T-cell (primary cell): ENCODE data around the gene ZDHHC14. TPM values are rescaled to one million over a fixed set of nuclear protein-coding genes. Genes with fewer than 3 reads are reported as not detected.

ENCODE experiments used
- ATAC-seq, 4 experiments: fragments of 200-7000 bp in 3 of 4; fragments of 150-1000 bp in 1 of 4; cut with Tn5 transposase; replicated peaks in 1 of 4; 1 replicate in 3 of 4; 2 replicates in 1 of 4; pipeline ENCODE4 v1.10.0; 2021; ENCODE audit warnings: moderate library complexity in 3 of 4, mild to moderate bottlenecking in 2 of 4, moderate number of reproducible peaks in 1 of 4
- CTCF ChIA-PET, 2 donors: fragments of 300-600 bp; sonication (Branson Sonifier 250); formaldehyde crosslinking; loops; one replicate each; lab custom pipeline; 2022; ENCODE audit warnings: antibody characterized with exemption in 2 of 2; lab: Charles Lee
- POLR2A ChIA-PET, 2 donors: fragments of 300-600 bp; sonication (Branson Sonifier 250); formaldehyde crosslinking; loops; one replicate each; lab custom pipeline; 2022; ENCODE audit warnings: antibody characterized with exemption in 2 of 2; lab: Charles Lee
- DNase-seq, 35 experiments: peaks; one replicate each; pipeline versions ENCODE4 v3.0.0 to v3.0.0-alpha.2; 2013 to 2023
- H3K27ac ChIP-seq: one replicate; pipeline ENCODE4 v1.5.1; 2013; ENCODE audit warnings: low read length
- H3K27me3 ChIP-seq, 2 experiments: replicated peaks in 1 of 2; 1 replicate in 1 of 2; 2 replicates in 1 of 2; pipeline versions ENCODE4 v1.6.1 to v1.7.0; 2013; ENCODE audit warnings: low read length in 1 of 2, mixed read lengths in 1 of 2; ENCODE audit not compliant: control insufficient read depth in 2 of 2, insufficient read depth in 2 of 2; ENCODE audit errors: extremely low read depth in 1 of 2
- H3K36me3 ChIP-seq, 2 donors: 1 replicate in 1 of 2; 2 replicates in 1 of 2; pipeline versions ENCODE4 v1.6.1 to v1.7.0; 2013; ENCODE audit warnings: low read length in 1 of 2; ENCODE audit not compliant: control insufficient read depth in 2 of 2, insufficient read depth in 1 of 2; ENCODE audit errors: extremely low read depth in 1 of 2
- H3K4me1 ChIP-seq, 2 experiments: 1 replicate in 1 of 2; 2 replicates in 1 of 2; pipeline versions ENCODE4 v1.6.1 to v1.7.0; 2013; ENCODE audit warnings: low read length in 2 of 2, mixed read lengths in 1 of 2; ENCODE audit not compliant: insufficient read depth in 2 of 2, control insufficient read depth in 1 of 2; ENCODE audit errors: extremely low read depth in 1 of 2
- H3K4me3 ChIP-seq, 2 donors: 1 replicate in 1 of 2; 2 replicates in 1 of 2; pipeline versions ENCODE4 v1.5.1 to v1.7.0; 2013; ENCODE audit warnings: mild to moderate bottlenecking in 2 of 2, low read length in 1 of 2, moderate library complexity in 1 of 2; ENCODE audit not compliant: control insufficient read depth in 1 of 2; ENCODE audit errors: extremely low read depth in 1 of 2
- H3K9me3 ChIP-seq: 2 replicates; pipeline ENCODE4 v1.7.0; 2013
- H3K27ac Mint-ChIP-seq, 2 donors: one replicate each; pipeline ENCODE4 v1.8.0; 2020 to 2021; ENCODE audit warnings: mild to moderate bottlenecking in 2 of 2, mixed read lengths in 2 of 2
- H3K27me3 Mint-ChIP-seq, 2 donors: one replicate each; pipeline ENCODE4 v1.8.0; 2021 to 2022; ENCODE audit warnings: mixed read lengths in 2 of 2
- H3K36me3 Mint-ChIP-seq: one replicate; pipeline ENCODE4 v1.8.0; 2021; ENCODE audit warnings: mixed read lengths
- H3K4me1 Mint-ChIP-seq, 3 donors: one replicate each; pipeline ENCODE4 v1.8.0; 2020 to 2022; ENCODE audit warnings: mixed read lengths in 3 of 3, mild to moderate bottlenecking in 1 of 3
- H3K4me3 Mint-ChIP-seq, 3 donors: one replicate each; pipeline ENCODE4 v1.8.0; 2020 to 2022; ENCODE audit warnings: mild to moderate bottlenecking in 3 of 3, mixed read lengths in 3 of 3, moderate library complexity in 3 of 3
- H3K9me3 Mint-ChIP-seq, 3 donors: one replicate each; pipeline ENCODE4 v1.8.0; 2020 to 2022; ENCODE audit warnings: mixed read lengths in 3 of 3
- WGBS: methylation state at CpG from one replicate; pipeline ENCODE4 v1.1.5; 2013; ENCODE audit warnings: missing lambda C conversion rate; ENCODE audit not compliant: insufficient coverage; 5-methylcytosine and 5-hydroxymethylcytosine counted together
- total RNA-seq, 35 experiments: library from RNA in 6 of 35; stranded (reverse) in 6 of 35; fragments of 120-200 nt in 1 of 35; gene quantifications; one replicate each; pipeline versions ENCODE4 v1.2.1 to v1.2.4 and lab custom pipeline; 2013 to 2026

ZDHHC14 gene
- total RNA-seq, 5 donors from 2014 or later (not counting 1 experiment from before 2014, with no cell fraction given), result 2.1 to 3.7 (median 2.6) TPM

GRCh38 chr6:157447735-157448134 lies 66.7 kb downstream of the ZDHHC14 start:
- Mint-ChIP-seq H3K9me3 (peaks cover 0 to 5% (median 3%) of the 10 kb centered on the region in 3 donors), H3K4me1 (peaks cover 0 to 7% (median 0%) of the 10 kb centered on the region in 3 donors), H3K27me3 (no peaks in the 10 kb centered on the region), H3K36me3 (peaks cover under 1% of the 10 kb centered on the region), H3K4me3 (no peak overlapping the region), H3K27ac (no peak overlapping the region)
- Histone ChIP-seq H3K4me3 (no peak overlapping the region), H3K36me3 (no peaks in the 10 kb centered on the region), H3K9me3 (no peaks in the 10 kb centered on the region), H3K27me3 (no peaks in the 10 kb centered on the region), H3K4me1 (no peaks in the 10 kb centered on the region), H3K27ac (no peak overlapping the region)
- WGBS, result 100% methylated on average over 1 of the region's 3 CpGs
- DNase-seq, result no peak
- POLR2A ChIA-PET, result interaction anchor here in 1 of 2 donors (0.6 kb wide), 1 partner anchor 167 kb away, joined by 3 read pairs; no protein-coding TSS in a partner anchor
- CTCF ChIA-PET, result interaction anchor here in 1 of 2 donors (0.5 kb wide), 1 partner anchor 13 kb away, joined by 3 read pairs; no protein-coding TSS in a partner anchor
- no peak for ATAC-seq

- Histone ChIP-seq H3K27ac (no peak overlapping the region), H3K27me3 (no peaks in the 10 kb centered on the region), H3K9me3 (no peaks in the 10 kb centered on the region), H3K4me3 (no peak overlapping the region), H3K4me1 (no peaks in the 10 kb centered on the region), H3K36me3 (no peaks in the 10 kb centered on the region)
- POLR2A ChIA-PET, result no interaction called here
- H3K36me3 Mint-ChIP-seq, result no peaks in the 10 kb centered on the region
- ATAC-seq (no peak), DNase-seq (no peak)
- H3K4me3 Mint-ChIP-seq, result no peak overlapping the region
- H3K27me3 Mint-ChIP-seq, result no peaks in the 10 kb centered on the region
- no peaks in the 10 kb centered on the region for H3K9me3 Mint-ChIP-seq
- 100% methylated on average over 1 of the region's 6 CpGs for WGBS
- CTCF ChIA-PET, result interaction anchor here in 1 of 2 donors (0.7 kb wide), 1 partner anchor 17 kb away, joined by 4 read pairs; no protein-coding TSS in a partner anchor
- H3K27ac Mint-ChIP-seq, result no peak overlapping the region
- no peaks in the 10 kb centered on the region for H3K4me1 Mint-ChIP-seq
These were observed 68.6 kb downstream of the ZDHHC14 start for GRCh38 chr6:157449610-157450009.

- Mint-ChIP-seq H3K36me3 (no peaks in the 10 kb centered on the region), H3K4me1 (peaks cover 2 to 9% (median 7%) of the 10 kb centered on the region in 3 donors), H3K4me3 (no peak overlapping the region), H3K27me3 (no peaks in the 10 kb centered on the region), H3K27ac (no peak overlapping the region), H3K9me3 (no peaks in the 10 kb centered on the region)
- H3K36me3 ChIP-seq, result peaks cover 0 to under 1% of the 10 kb centered on the region in 2 donors
- DNase-seq (no peak), ATAC-seq (no peak)
- no peak overlapping the region for H3K4me3 ChIP-seq
- no peaks in the 10 kb centered on the region for H3K9me3 ChIP-seq
- no peaks in the 10 kb centered on the region for H3K27me3 ChIP-seq
- CTCF ChIA-PET, result no interaction called here
- no peak overlapping the region for H3K27ac ChIP-seq
- POLR2A ChIA-PET, result interaction anchor here in 1 of 2 donors (0.7 kb wide), 1 partner anchor 81 kb away, joined by 4 read pairs; no protein-coding TSS in a partner anchor
- no CpG with 5 or more reads among the region's 10 CpGs for WGBS
- H3K4me1 ChIP-seq, result peaks cover 3 to 5% of the 10 kb centered on the region in 2 experiments
These were observed 70.1 kb downstream of the ZDHHC14 start for GRCh38 chr6:157450931-157451742.

GRCh38 chr6:157452096-157452495 lies 71.1 kb downstream of the ZDHHC14 start:
- 89% methylated on average over 1 of the region's 2 CpGs for WGBS
- H3K4me3 ChIP-seq, result no peak overlapping the region
- POLR2A ChIA-PET, result no interaction called here

GRCh38 chr6:157453131-157453530 lies 72.1 kb downstream of the ZDHHC14 start:
- 87% methylated on average over 3 of the region's 4 CpGs for WGBS
- no peak overlapping the region for H3K27ac Mint-ChIP-seq
- no peaks in the 10 kb centered on the region for H3K36me3 Mint-ChIP-seq
- Histone ChIP-seq H3K4me3 (no peak overlapping the region), H3K4me1 (peaks cover 7 to 14% of the 10 kb centered on the region in 2 experiments), H3K9me3 (no peaks in the 10 kb centered on the region), H3K36me3 (peaks cover 0 to 2% of the 10 kb centered on the region in 2 donors), H3K27me3 (no peaks in the 10 kb centered on the region), H3K27ac (no peak overlapping the region)
- H3K4me3 Mint-ChIP-seq, result no peak overlapping the region
- POLR2A ChIA-PET, result interaction anchor here in 1 of 2 donors (0.6 kb wide), 1 partner anchor 240 kb away, joined by 3 read pairs; no protein-coding TSS in a partner anchor
- ATAC-seq (no peak), DNase-seq (no peak)
- no peaks in the 10 kb centered on the region for H3K27me3 Mint-ChIP-seq
- H3K4me1 Mint-ChIP-seq, result peaks cover 11 to 15% (median 15%) of the 10 kb centered on the region in 3 donors
- CTCF ChIA-PET, result no interaction called here
- no peaks in the 10 kb centered on the region for H3K9me3 Mint-ChIP-seq

More at GRCh38 chr6:157452096-157452495, 71.1 kb downstream of the ZDHHC14 start:
- Histone ChIP-seq H3K36me3 (peaks cover 0 to 2% of the 10 kb centered on the region in 2 donors), H3K27me3 (no peaks in the 10 kb centered on the region), H3K4me1 (peaks cover 7 to 13% of the 10 kb centered on the region in 2 experiments), H3K9me3 (no peaks in the 10 kb centered on the region), H3K27ac (no peak overlapping the region)
- ATAC-seq, result no peak
- Mint-ChIP-seq H3K27me3 (no peaks in the 10 kb centered on the region), H3K4me1 (peaks cover 8 to 15% (median 13%) of the 10 kb centered on the region in 3 donors), H3K9me3 (no peaks in the 10 kb centered on the region), H3K4me3 (no peak overlapping the region), H3K27ac (no peak overlapping the region), H3K36me3 (no peaks in the 10 kb centered on the region)
- CTCF ChIA-PET, result no interaction called here
- no peak for DNase-seq

- POLR2A ChIA-PET, result no interaction called here
- no peak for DNase-seq
- Histone ChIP-seq H3K27me3 (no peaks in the 10 kb centered on the region), H3K4me1 (peaks cover 7 to 14% of the 10 kb centered on the region in 2 experiments), H3K36me3 (peaks cover 0 to 2% of the 10 kb centered on the region in 2 donors), H3K27ac (no peak overlapping the region), H3K4me3 (no peak overlapping the region), H3K9me3 (no peaks in the 10 kb centered on the region)
- ATAC-seq, result no peak
- no peak overlapping the region for H3K4me3 Mint-ChIP-seq
- no peak overlapping the region for H3K27ac Mint-ChIP-seq
- H3K9me3 Mint-ChIP-seq, result no peaks in the 10 kb centered on the region
- H3K36me3 Mint-ChIP-seq, result no peaks in the 10 kb centered on the region
- H3K27me3 Mint-ChIP-seq, result no peaks in the 10 kb centered on the region
- CTCF ChIA-PET, result no interaction called here
- peaks cover 11 to 15% (median 15%) of the 10 kb centered on the region in 3 donors for H3K4me1 Mint-ChIP-seq
These were observed 73.0 kb downstream of the ZDHHC14 start for GRCh38 chr6:157453978-157454377.
